Measurements from ENCODE around the gene CMKLR1.

CMKLR1 gene

DNA sequence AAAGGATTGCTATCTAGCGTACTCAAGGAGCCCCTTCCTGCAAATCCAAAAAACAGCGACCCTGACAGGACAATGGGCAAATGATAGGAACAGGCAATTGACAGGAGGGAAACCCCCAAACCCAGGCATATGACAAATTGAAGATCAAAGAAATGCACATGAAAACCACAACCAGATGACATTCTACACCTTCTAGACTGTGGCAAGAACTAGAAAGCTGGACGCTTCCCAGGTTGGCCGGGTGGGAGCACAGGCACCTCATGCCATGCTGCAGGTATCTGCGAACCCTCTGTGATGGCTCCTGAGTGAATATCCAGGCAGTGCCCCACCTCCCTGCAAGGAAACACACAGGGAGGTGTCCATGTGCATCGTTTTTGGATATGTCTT is 37.1 kb downstream of the CMKLR1 start:
- no peak for DNase-seq (ENCODE audit: low read depth in 2 of 2)

- DNase-seq (ENCODE audit: low read depth in 2 of 2): no peak
Measured at GRCh38 chr12:108301346-108301745, 37.8 kb downstream of the CMKLR1 start.

DNA sequence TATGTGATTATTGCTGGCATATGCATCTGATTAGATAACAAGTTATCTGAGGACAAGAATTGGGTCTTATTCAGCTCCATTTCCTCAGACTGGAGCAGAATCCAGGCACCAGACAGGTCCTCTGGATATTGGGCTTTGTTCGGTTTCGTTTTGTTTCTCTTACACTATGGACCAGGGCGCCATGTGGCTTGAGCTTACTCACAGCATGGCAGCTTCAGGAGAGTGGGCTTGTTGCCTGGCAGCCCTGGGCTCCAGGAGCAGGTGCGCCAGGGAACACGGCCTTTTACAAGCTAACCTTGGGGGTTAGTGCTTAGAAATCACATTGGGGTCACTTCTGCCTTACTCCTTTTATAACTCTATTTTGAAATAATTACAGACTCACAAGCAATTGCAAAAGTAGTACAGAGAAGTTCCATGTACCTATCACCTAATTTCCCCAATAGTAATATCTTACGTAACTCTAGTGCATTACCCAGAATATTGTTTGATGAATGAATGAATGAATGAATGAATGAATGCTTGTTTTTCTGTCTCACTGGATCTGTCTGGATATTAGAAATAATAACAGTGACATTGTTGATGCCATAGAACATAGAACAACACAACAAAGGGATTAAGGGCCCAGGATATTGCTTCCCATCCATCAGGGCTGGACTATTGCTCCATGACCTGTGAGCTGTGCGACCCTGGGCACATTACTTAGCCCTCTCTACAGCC is 39.0 kb downstream of the CMKLR1 start:
- DNase-seq (ENCODE audit: low read depth in 2 of 2): no peak

- no peak for DNase-seq (ENCODE audit: low read depth in 2 of 2)
Measured at GRCh38 chr12:108299516-108299915, 39.6 kb downstream of the CMKLR1 start.

- DNase-seq (ENCODE audit: low read depth in 2 of 2): no peak
Measured at GRCh38 chr12:108298761-108299275, 40.3 kb downstream of the CMKLR1 start.

GRCh38 chr12:108297895-108298760 is 41.0 kb downstream of the CMKLR1 start:
- DNase-seq (ENCODE audit: low read depth in 2 of 2): no peak

GRCh38 chr12:108297424-108297823 is 41.7 kb downstream of the CMKLR1 start:
- DNase-seq (ENCODE audit: low read depth in 2 of 2): no peak

- no peak for DNase-seq (ENCODE audit: low read depth in 2 of 2)
Measured at GRCh38 chr12:108296945-108297344, 42.2 kb downstream of the CMKLR1 start.

- DNase-seq (ENCODE audit: low read depth in 2 of 2): no peak
Measured at GRCh38 chr12:108295641-108296040, 43.5 kb downstream of the CMKLR1 start.

DNA sequence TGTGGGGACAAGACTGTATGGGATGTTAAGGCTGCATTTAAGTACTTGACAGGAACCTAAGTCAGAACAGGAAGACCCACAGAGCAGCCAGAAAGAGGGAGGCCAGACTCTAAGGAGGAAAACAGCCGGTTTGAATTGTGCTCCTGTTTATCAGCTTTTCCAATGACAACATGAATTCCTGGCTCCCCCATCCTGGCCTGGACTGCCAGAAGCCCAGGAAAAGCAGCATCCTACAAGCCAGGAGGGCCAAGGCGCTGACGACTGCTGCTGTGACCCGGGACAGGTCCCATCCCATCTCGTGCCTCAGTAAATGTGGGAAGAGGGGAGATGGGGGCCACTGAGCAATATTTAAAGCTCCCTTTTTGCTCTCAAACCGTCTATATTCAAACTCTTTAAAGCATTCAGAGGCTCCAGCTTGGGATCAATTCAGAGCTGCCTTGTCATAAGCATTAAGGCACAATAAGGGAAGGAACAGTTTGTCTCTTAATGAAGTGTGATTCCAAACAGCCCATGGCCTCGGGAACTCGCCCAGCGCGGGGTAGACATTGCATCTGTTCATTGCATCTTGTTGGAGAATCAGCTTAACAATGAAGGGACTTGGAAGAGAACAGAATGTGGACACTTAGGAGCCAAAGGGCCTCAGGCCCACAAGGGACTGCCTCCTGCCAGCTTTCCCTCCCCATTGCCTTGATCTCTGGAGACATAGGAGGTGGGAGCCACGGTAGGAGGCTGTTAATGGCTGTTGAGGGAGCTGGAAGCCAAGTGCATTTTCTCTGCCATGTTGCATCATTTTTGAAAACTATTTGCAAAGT is 49.6 kb downstream of the CMKLR1 start:
- no peak for DNase-seq (ENCODE audit: low read depth in 2 of 2)

GRCh38 chr12:108287227-108287626 is 51.9 kb downstream of the CMKLR1 start:
- DNase-seq (ENCODE audit: low read depth in 2 of 2): no peak

DNA sequence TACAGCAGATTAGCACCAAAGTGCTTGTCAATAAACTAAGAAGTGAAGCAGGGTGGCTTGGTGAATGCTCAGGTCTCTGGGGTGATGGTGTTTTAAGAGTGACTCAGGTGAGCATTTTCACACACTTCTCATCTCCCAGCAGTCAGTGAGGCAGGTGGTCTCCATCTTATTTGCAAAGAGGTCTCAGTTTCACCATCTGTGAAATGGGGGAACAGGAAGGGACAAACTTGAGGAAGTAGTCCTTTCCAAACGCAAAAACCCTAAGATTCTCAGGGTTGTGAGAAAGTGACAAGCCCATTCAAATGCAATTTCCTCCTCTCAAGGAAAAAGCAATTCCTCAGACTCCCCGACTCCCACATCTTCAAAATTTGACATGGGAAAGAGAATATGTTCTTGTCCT is 54.1 kb downstream of the CMKLR1 start:
- no peak for DNase-seq (ENCODE audit: low read depth in 2 of 2)

- DNase-seq (ENCODE audit: low read depth in 2 of 2): no peak
Measured at GRCh38 chr12:108284163-108284562, 54.9 kb downstream of the CMKLR1 start.

DNA sequence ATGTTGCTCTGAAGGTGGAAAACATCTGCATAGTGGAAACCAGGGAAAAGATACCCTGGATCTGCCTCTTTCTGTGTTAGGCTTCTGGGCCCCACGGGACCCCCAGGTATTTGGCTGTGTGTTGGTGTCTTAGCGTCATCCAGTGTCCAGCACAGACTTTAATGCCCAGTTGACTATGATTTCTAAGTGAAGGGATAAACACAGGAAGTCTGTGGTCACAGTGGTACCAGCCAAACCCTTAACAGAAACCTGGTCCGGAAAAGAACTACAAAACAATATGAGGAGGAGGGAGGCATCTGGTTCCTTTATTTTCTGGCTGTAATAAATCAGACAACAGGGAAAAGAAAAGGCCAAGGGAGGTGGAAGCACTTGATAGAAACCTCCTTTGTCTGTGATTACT is 56.4 kb downstream of the CMKLR1 start:
- peak in 1 of 2 donors; percentile 3 for DNase-seq (ENCODE audit: low read depth in 2 of 2)

DNA sequence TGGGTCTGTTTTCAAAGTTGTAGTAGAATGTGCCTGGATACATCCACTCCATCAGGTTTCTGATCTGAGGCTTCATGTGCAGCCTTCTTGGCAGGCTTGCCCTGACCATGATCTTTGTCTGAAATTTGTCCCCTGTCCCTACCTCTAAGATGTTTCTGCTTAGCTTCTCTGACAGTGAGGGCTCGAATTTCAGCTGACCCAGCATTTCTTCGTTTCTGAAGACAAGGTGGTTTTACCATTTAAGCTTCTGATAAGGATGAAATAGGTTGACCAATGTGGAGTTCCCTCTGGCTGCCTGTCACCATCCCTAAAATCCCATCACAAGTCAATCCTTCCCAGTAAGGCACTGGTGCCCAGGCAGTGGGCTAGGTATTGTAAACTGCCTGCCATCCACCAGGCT is 57.0 kb downstream of the CMKLR1 start:
- DNase-seq (ENCODE audit: low read depth in 2 of 2): no peak

DNA sequence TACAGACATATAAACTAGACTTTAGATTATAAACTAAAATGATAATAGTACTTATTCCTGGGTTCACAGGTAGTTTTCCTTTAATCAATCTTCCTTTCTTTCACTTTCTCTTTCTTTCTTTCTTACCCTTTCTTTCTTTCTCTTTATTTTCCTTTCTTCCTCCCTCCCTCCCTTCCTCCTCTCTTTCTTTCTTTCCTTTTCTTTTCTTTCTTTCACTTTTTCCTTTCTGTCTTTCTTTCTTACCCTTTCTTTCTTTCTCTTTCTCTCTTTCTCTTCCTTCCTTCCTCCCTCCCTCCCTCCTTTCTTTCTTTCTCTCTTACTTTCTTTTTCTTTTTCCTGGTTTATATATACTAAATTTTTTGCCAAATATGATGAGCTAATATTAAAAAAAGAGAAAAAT is 61.5 kb downstream of the CMKLR1 start:
- no peak for DNase-seq (ENCODE audit: low read depth in 2 of 2)

- no peak for DNase-seq (ENCODE audit: low read depth in 2 of 2)
Measured at GRCh38 chr12:108273217-108273616, 65.9 kb downstream of the CMKLR1 start.

GRCh38 chr12:108271951-108272872 is 66.9 kb downstream of the CMKLR1 start:
- DNase-seq (ENCODE audit: low read depth in 2 of 2): no peak

GRCh38 chr12:108270849-108271143 is 68.3 kb downstream of the CMKLR1 start:
- DNase-seq (ENCODE audit: low read depth in 2 of 2): no peak

DNA sequence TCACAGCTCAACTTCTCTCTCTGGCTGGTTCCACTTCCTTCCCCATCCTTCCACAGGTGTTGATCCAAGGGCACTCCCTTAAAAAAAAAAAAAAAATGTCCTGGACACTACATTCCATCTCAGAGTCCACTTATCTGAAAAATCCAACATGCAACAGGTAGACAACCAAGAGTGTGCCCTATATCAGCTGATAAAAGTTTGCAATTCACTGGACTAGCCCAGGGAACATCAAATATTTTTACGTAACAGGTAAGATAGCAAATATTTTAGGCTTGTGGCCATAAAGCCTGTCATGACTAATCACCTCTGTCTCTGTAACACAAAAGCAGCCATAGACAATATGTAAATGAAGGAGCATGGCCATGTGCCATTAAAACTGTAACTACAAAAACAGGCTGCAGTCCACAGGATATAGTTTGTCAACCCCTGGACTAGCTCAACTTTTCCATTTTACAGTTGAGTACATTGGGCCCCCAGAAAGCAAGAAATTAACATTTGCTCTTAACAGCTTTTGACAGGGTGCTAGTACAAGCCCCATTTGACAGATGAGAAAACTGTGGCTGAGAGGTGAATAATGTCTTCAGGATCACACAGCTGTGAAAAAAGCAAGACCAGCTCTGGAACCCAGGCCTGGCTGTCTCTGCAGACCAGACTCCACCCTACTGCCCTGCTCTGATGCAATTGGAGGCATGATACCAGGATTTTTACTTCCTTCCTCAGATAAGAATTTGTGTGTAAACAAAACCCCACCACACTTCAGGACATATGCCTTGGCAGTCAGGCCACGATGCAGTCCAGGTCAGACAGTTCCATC is 68.9 kb downstream of the CMKLR1 start:
- DNase-seq (ENCODE audit: low read depth in 2 of 2): no peak

Data from stimulated activated CD8-positive, alpha-beta memory T cell treated with anti-CD3 and anti-CD28 coated beads, Interleukin-7, amount 100 ng/mL, for 4 hours (primary cell).